Endodermal cell (in vitro differentiated cells): ENCODE measurements around the gene CHRNE. TPM values are rescaled to one million over a fixed set of nuclear protein-coding genes. Genes with fewer than 3 reads are reported as not detected.
A peak's percentile ranks its signal among the peaks of the same experiment; 100 is the strongest.

Source experiments
- DNase-seq: peaks from one replicate; pipeline ENCODE4 v3.0.0-alpha.2; 2017
- H3K27ac ChIP-seq: 2 replicates; pipeline ENCODE4 v1.5.1; 2013; ENCODE audit warnings: mild to moderate bottlenecking, low read depth, low read length, moderate library complexity
- H3K27me3 ChIP-seq: 2 replicates; pipeline ENCODE4 v1.6.1; 2013; ENCODE audit warnings: mild to moderate bottlenecking, low read length, moderate library complexity; ENCODE audit not compliant: insufficient read depth, control insufficient read depth, poor library complexity, severe bottlenecking
- H3K36me3 ChIP-seq: 2 replicates; pipeline ENCODE4 v1.7.0; 2013; ENCODE audit warnings: mild to moderate bottlenecking, low read length, moderate library complexity; ENCODE audit not compliant: control insufficient read depth, insufficient read depth
- H3K4me1 ChIP-seq: one replicate; pipeline ENCODE4 v1.7.0; 2013; ENCODE audit warnings: low read length; ENCODE audit not compliant: control insufficient read depth, insufficient read depth
- H3K4me3 ChIP-seq: 2 replicates; pipeline ENCODE4 v1.5.1; 2013; ENCODE audit warnings: mild to moderate bottlenecking, low read length, moderate library complexity
- H3K9ac ChIP-seq: 2 replicates; pipeline ENCODE4 v1.6.1; 2013; ENCODE audit warnings: mild to moderate bottlenecking, low read length, moderate library complexity; ENCODE audit not compliant: poor library complexity, severe bottlenecking; ENCODE audit errors: extremely low read depth
- H3K9me3 ChIP-seq: 2 replicates; pipeline ENCODE4 v1.6.1; 2013; ENCODE audit warnings: mild to moderate bottlenecking, low read length, moderate library complexity; ENCODE audit not compliant: control insufficient read depth
- H3K27ac Mint-ChIP-seq: 2 replicates; pipeline ENCODE4 v1.8.0; 2020; ENCODE audit warnings: mixed read lengths
- H3K27me3 Mint-ChIP-seq: 2 replicates; pipeline ENCODE4 v1.8.0; 2021; ENCODE audit warnings: mild to moderate bottlenecking, mixed read lengths; ENCODE audit not compliant: insufficient read depth
- H3K36me3 Mint-ChIP-seq: 2 replicates; pipeline ENCODE4 v1.8.0; 2020; ENCODE audit warnings: low read depth, mixed read lengths
- H3K4me1 Mint-ChIP-seq: 2 replicates; pipeline ENCODE4 v1.8.0; 2020; ENCODE audit warnings: mixed read lengths
- H3K4me3 Mint-ChIP-seq: 2 replicates; pipeline ENCODE4 v1.8.0; 2020; ENCODE audit warnings: mild to moderate bottlenecking, moderate library complexity, mixed read lengths
- H3K9me3 Mint-ChIP-seq: 2 replicates; pipeline ENCODE4 v1.8.0; 2020; ENCODE audit warnings: mild to moderate bottlenecking, mixed read lengths
- WGBS, 2 experiments: methylation state at CpG; one replicate each; pipeline versions ENCODE4 v1.1.5 to v1.1.7; 2013; ENCODE audit warnings: missing lambda C conversion rate in 2 of 2, mixed read lengths in 1 of 2; ENCODE audit not compliant: insufficient coverage in 1 of 2, insufficient read length in 1 of 2; 5-methylcytosine and 5-hydroxymethylcytosine counted together
- long read RNA-seq, 4 experiments: library from polyadenylated mRNA in 2 of 4; library from RNA in 1 of 4; library from capped mRNA in 1 of 4; stranded (forward) in 3 of 4; unstranded in 1 of 4; transcript quantifications; one replicate each; pipeline ENCODE4 v2.0.0, GENCODE V29; 2020 to 2021; ENCODE audit warnings: inconsistent platforms in 1 of 4
- polyA plus RNA-seq, 2 experiments: library from polyadenylated mRNA; stranded (reverse); fragments of 50-300 nt; gene quantifications; one replicate each; pipeline ENCODE4 v1.2.3, GENCODE V29; 2013
- total RNA-seq, 2 donors: library from RNA; stranded (reverse); fragmentation: NEBNext Ultra II Directional in 1 of 2; extraction: Animal tissue kit (Norgen Biotek cat#: 25700) in 1 of 2; gene quantifications; 2 replicates in 1 of 2; 3 replicates in 1 of 2; pipeline ENCODE4 v1.2.1, GENCODE V29; 2021
- TF ChIP-seq, protein P1 (sequence below): fragments of 200-600 bp; sonication (generic); conservative IDR thresholded peaks from 2 replicates; pipeline ENCODE4 v1.5.0; 2021; ENCODE audit warnings: antibody characterized with exemption, mild to moderate bottlenecking

CHRNE gene
- total RNA-seq, result 1 to 10 TPM in 1 of 2 donors, under 1 TPM in 1; 0.71 to 1.2 TPM
- 0.46 TPM for polyA plus RNA-seq (2013, experiment 1 of 2)
- polyA plus RNA-seq (2013, experiment 2 of 2), result 0.33 TPM
- long read RNA-seq, experiment 1, partial matches to known transcripts, result 1 of 1 reads
- long read RNA-seq, experiment 1, other reads (novel, unspliced or antisense), result 0 of 1 reads
- long read RNA-seq, experiment 2, partial matches to known transcripts, result 1 of 1 reads
- long read RNA-seq, experiment 2, other reads (novel, unspliced or antisense), result 0 of 1 reads
- long read RNA-seq, experiment 3, partial matches to known transcripts, result 6 of 7 reads
- long read RNA-seq, experiment 3, other reads (novel, unspliced or antisense), result 1 of 7 reads
- long read RNA-seq, experiment 4, result 0 reads

DNA sequence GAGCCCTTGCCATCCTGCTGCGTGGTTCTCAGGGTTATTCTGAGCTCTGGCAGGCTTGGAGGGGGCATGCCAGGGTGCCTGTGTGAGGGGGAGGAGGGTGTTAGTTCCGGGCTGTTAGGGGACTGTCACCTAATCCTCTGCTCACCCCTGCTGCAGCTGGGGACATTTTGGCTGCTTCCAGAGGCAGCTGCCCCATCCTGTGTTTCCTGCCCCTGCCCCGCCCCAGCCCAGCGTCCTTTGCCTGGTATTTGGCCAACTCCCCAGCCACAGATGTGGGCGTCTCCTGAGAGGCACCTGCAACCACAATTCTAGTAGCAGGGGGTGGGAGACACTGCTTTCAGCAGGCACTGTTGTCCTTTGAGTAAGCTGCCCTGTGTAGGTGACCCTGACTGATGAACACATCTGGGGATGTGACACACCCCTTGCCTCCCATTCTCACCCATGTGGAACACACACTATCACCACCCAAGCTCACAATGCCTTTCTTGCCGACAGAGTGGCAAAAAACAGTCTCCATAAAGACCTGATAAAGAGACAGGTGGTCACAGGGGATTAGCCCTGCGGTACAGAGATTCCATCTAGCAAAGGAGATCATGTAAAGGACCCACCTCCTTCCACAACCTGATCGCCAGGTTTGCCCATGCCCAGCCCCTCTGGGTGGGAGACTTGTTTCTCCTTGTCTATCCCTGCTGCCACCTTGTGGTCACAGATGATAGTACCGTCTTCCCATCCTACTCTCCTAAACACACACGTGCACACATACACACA is at the start of gene CHRNE:
CHRNE (minus strand) TSS at position 48 of the 768 bp plus-strand sequence; CDS start at position 13, 35 bp downstream.
- 50 to 51% methylated on average over 9 to 10 of the region's 10 CpGs for WGBS, 2 experiments
- H3K9ac ChIP-seq, result no peak within 1 kb of the TSS
- Mint-ChIP-seq H3K27ac (peak within 1 kb of the TSS; percentile 19), H3K9me3 (no peaks in the 10 kb centered on the region), H3K4me3 (no peak within 1 kb of the TSS), H3K36me3 (no peaks in the 10 kb centered on the region), H3K27me3 (peaks cover 20% of the 10 kb centered on the region), H3K4me1 (peaks cover 6% of the 10 kb centered on the region)
- H3K4me1 ChIP-seq, result no peaks in the 10 kb centered on the region
- H3K27ac ChIP-seq, result no peak within 1 kb of the TSS
- no peak within 1 kb of the TSS for H3K4me3 ChIP-seq
- H3K9me3 ChIP-seq, result no peaks in the 10 kb centered on the region
- H3K36me3 ChIP-seq, result no peaks in the 10 kb centered on the region
- H3K27me3 ChIP-seq, result no peaks in the 10 kb centered on the region
- TF ChIP-seq, protein P1, sequence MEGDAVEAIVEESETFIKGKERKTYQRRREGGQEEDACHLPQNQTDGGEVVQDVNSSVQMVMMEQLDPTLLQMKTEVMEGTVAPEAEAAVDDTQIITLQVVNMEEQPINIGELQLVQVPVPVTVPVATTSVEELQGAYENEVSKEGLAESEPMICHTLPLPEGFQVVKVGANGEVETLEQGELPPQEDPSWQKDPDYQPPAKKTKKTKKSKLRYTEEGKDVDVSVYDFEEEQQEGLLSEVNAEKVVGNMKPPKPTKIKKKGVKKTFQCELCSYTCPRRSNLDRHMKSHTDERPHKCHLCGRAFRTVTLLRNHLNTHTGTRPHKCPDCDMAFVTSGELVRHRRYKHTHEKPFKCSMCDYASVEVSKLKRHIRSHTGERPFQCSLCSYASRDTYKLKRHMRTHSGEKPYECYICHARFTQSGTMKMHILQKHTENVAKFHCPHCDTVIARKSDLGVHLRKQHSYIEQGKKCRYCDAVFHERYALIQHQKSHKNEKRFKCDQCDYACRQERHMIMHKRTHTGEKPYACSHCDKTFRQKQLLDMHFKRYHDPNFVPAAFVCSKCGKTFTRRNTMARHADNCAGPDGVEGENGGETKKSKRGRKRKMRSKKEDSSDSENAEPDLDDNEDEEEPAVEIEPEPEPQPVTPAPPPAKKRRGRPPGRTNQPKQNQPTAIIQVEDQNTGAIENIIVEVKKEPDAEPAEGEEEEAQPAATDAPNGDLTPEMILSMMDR, result peak; percentile 86
- peak; percentile 97 for DNase-seq

- Histone ChIP-seq H3K4me1 (peaks cover 9% of the 10 kb centered on the region), H3K9ac (no peak overlapping the region), H3K27ac (peak overlapping the region; percentile 96), H3K9me3 (no peaks in the 10 kb centered on the region), H3K4me3 (peak overlapping the region; percentile 80), H3K27me3 (no peaks in the 10 kb centered on the region), H3K36me3 (peaks cover 10% of the 10 kb centered on the region)
- peak overlapping the region; percentile 93 for H3K4me3 Mint-ChIP-seq
- peaks cover 11% of the 10 kb centered on the region for H3K36me3 Mint-ChIP-seq
- DNase-seq, result no peak
- peaks cover 22% of the 10 kb centered on the region for H3K4me1 Mint-ChIP-seq
- WGBS, 2 experiments, result 76% methylated on average over 3 of the region's 3 CpGs; no CpG with 5 or more reads in 1 of the 2 experiments
- peak overlapping the region; percentile 87 for H3K27ac Mint-ChIP-seq
- H3K27me3 Mint-ChIP-seq, result no peaks in the 10 kb centered on the region
- H3K9me3 Mint-ChIP-seq, result no peaks in the 10 kb centered on the region
- TF ChIP-seq, protein P1, result no peak
These were observed 48.6 kb upstream of the CHRNE start for GRCh38 chr17:4951486-4951885.

DNA sequence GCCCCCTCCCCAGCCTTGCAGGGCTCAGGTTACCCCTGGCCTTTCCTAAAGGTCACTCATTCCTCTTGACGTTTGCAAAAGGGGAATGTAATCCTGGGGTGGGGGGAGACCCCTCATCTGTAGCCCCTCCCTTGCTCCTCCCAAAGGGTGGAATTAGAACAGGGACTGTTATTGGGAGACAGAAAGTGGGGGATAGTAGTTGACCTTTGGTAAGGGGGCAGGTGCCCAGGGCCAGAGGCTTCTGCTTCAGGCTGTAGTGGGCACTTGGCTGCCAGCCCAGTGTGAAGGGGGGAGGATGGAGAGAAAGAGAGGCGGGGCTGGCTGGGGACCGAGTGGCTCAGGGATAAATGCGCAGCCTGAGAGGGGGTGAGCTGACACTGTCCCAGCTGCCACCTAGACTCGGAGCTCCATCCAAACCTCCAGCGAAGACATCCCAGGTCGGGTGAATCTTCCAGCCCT is 47.9 kb upstream of the CHRNE start, which contains the start of gene ENO3:
ENO3 (plus strand) TSS at position 374 of the 459 bp plus-strand sequence. CDS start 711 bp downstream, outside the sequence.
- WGBS, 2 experiments, result 32 to 56% methylated on average over 3 to 7 of the region's 7 CpGs
- Histone ChIP-seq H3K4me1 (peaks cover 9% of the 10 kb centered on the region), H3K36me3 (peaks cover 17% of the 10 kb centered on the region), H3K9me3 (no peaks in the 10 kb centered on the region), H3K27me3 (no peaks in the 10 kb centered on the region), H3K9ac (peak within 1 kb of the TSS; percentile 44), H3K27ac (peak within 1 kb of the TSS; percentile 96), H3K4me3 (peak within 1 kb of the TSS; percentile 80)
- Mint-ChIP-seq H3K27ac (peak within 1 kb of the TSS; percentile 87), H3K4me3 (peak within 1 kb of the TSS; percentile 93), H3K9me3 (no peaks in the 10 kb centered on the region), H3K36me3 (peaks cover 11% of the 10 kb centered on the region), H3K27me3 (no peaks in the 10 kb centered on the region), H3K4me1 (peaks cover 25% of the 10 kb centered on the region)
- DNase-seq, result peak; percentile 77
- TF ChIP-seq, protein P1, result no peak
